Activated CD8-positive, alpha-beta T cell treated with anti-CD3 and anti-CD28 coated beads, Interleukin-2, amount 10 ng/mL, durations not matched to agents 7 days and 5 days (primary cell): ENCODE measurements around the gene NT5C3A. TPM values are rescaled to one million over a fixed set of nuclear protein-coding genes. Genes with fewer than 3 reads are reported as not detected.

Experiments
- ATAC-seq: fragments of 150-1000 bp; cut with Tn5 transposase; one replicate; pipeline ENCODE4 v1.10.0; 2021; ENCODE audit warnings: moderate library complexity
- CTCF ChIA-PET: fragments of 350-600 bp; sonication (Branson Sonifier 250); formaldehyde crosslinking; loops from one replicate; lab custom pipeline; 2021; ENCODE audit warnings: antibody characterized with exemption; lab: Charles Lee
- POLR2A ChIA-PET: fragments of 350-600 bp; sonication (Branson Sonifier 250); formaldehyde crosslinking; loops from one replicate; lab custom pipeline; 2021; ENCODE audit warnings: antibody characterized with exemption; lab: Charles Lee
- DNase-seq: peaks from one replicate; pipeline ENCODE4 v3.0.0-alpha.2; 2020
- H3K27ac Mint-ChIP-seq: one replicate; pipeline ENCODE4 v1.8.0; 2021; ENCODE audit warnings: mild to moderate bottlenecking, mixed read lengths
- H3K27me3 Mint-ChIP-seq: one replicate; pipeline ENCODE4 v1.8.0; 2021; ENCODE audit warnings: low read depth, mixed read lengths
- H3K36me3 Mint-ChIP-seq: one replicate; pipeline ENCODE4 v1.8.0; 2021; ENCODE audit warnings: low read depth, mixed read lengths
- H3K4me1 Mint-ChIP-seq: one replicate; pipeline ENCODE4 v1.8.0; 2021; ENCODE audit warnings: low read depth, mixed read lengths
- H3K4me3 Mint-ChIP-seq: one replicate; pipeline ENCODE4 v1.8.0; 2021; ENCODE audit warnings: mild to moderate bottlenecking, mixed read lengths
- H3K9me3 Mint-ChIP-seq: one replicate; pipeline ENCODE4 v1.8.0; 2022; ENCODE audit warnings: mixed read lengths; ENCODE audit not compliant: insufficient read depth
- total RNA-seq, 2 experiments: library from RNA; stranded (reverse); gene quantifications; one replicate each; pipeline ENCODE4 v1.2.3, GENCODE V29; 2021

The NT5C3A gene
- total RNA-seq, 2 experiments from 2014 or later, result 44.4 to 45.8 TPM

- POLR2A ChIA-PET, result interaction anchor here (3.1 kb wide), 1 partner anchor 8 kb away, joined by 14 read pairs; the partner anchor contains the start of gene NT5C3A
- ATAC-seq, result peak; percentile 73
Measured at GRCh38 chr7:33054261-33054964, 8.2 kb downstream of the NT5C3A start.

GRCh38 chr7:33053721-33054120 lies 8.9 kb downstream of the NT5C3A start:
- H3K27me3 Mint-ChIP-seq, result no peaks in the 10 kb centered on the region
- peaks cover 47% of the 10 kb centered on the region for H3K4me1 Mint-ChIP-seq
- ATAC-seq (no peak), DNase-seq (no peak)
- peak overlapping the region; percentile 62 for H3K27ac Mint-ChIP-seq
- ChIA-PET POLR2A (interaction anchor here (1.5 to 3.1 kb wide), 2 partner anchors 9 to 163 kb away, joined by 5 to 14 read pairs; partner anchors contain the start of gene NT5C3A), CTCF (interaction anchor here (0.6 to 3.9 kb wide), 8 partner anchors 10 to 564 kb away, joined by 3 to 30 read pairs (median 4); partner anchors contain the start of genes LSM5 and RP9)
- H3K9me3 Mint-ChIP-seq, result no peaks in the 10 kb centered on the region
- H3K4me3 Mint-ChIP-seq, result no peak overlapping the region
- H3K36me3 Mint-ChIP-seq, result peaks cover 15% of the 10 kb centered on the region

More at GRCh38 chr7:33054261-33054964, 8.2 kb downstream of the NT5C3A start:
- no peak for DNase-seq
- H3K27me3 Mint-ChIP-seq, result no peaks in the 10 kb centered on the region
- peak overlapping the region; percentile 58 for H3K27ac Mint-ChIP-seq
- H3K36me3 Mint-ChIP-seq, result peaks cover 16% of the 10 kb centered on the region
- no peaks in the 10 kb centered on the region for H3K9me3 Mint-ChIP-seq
- H3K4me3 Mint-ChIP-seq, result no peak overlapping the region
- CTCF ChIA-PET, result interaction anchor here (0.6 to 3.9 kb wide), 6 partner anchors 10 to 259 kb away, joined by 3 to 30 read pairs (median 4); partner anchors contain the start of gene RP9
- H3K4me1 Mint-ChIP-seq, result peaks cover 51% of the 10 kb centered on the region

- Mint-ChIP-seq H3K27me3 (no peaks in the 10 kb centered on the region), H3K4me3 (no peak overlapping the region), H3K36me3 (peaks cover 12% of the 10 kb centered on the region), H3K9me3 (no peaks in the 10 kb centered on the region), H3K27ac (no peak overlapping the region), H3K4me1 (peaks cover 49% of the 10 kb centered on the region)
- ATAC-seq (peak; percentile 51), DNase-seq (peak; percentile 54)
- ChIA-PET CTCF (interaction anchor here (1.6 to 3.9 kb wide), 4 partner anchors 11 to 204 kb away, joined by 5 to 30 read pairs (median 17); partner anchors contain the start of genes NT5C3A and RP9), POLR2A (no interaction called here)
Measured at GRCh38 chr7:33050535-33051318, 11.8 kb downstream of the NT5C3A start.

GRCh38 chr7:33048704-33049103 lies 13.9 kb downstream of the NT5C3A start:
- Mint-ChIP-seq H3K27me3 (no peaks in the 10 kb centered on the region), H3K9me3 (no peaks in the 10 kb centered on the region), H3K27ac (no peak overlapping the region), H3K4me1 (peaks cover 39% of the 10 kb centered on the region), H3K4me3 (no peak overlapping the region), H3K36me3 (peaks cover 5% of the 10 kb centered on the region)
- CTCF ChIA-PET, result interaction anchor here (0.7 to 2.6 kb wide), 8 partner anchors 8 to 248 kb away, joined by 3 to 23 read pairs (median 12); partner anchors contain the start of genes NT5C3A and RP9
- POLR2A ChIA-PET, result interaction anchor here (1.4 kb wide), 1 partner anchor 158 kb away, joined by 3 read pairs; no protein-coding TSS in a partner anchor
- DNase-seq (no peak), ATAC-seq (no peak)

GRCh38 chr7:33048257-33048656 lies 14.3 kb downstream of the NT5C3A start:
- POLR2A ChIA-PET, result no interaction called here
- no peak overlapping the region for H3K27ac Mint-ChIP-seq

GRCh38 chr7:33044986-33045385 lies 17.6 kb downstream of the NT5C3A start:
- no peak for ATAC-seq
- Mint-ChIP-seq H3K4me1 (peaks cover 27% of the 10 kb centered on the region), H3K27me3 (no peaks in the 10 kb centered on the region), H3K27ac (no peak overlapping the region), H3K4me3 (no peak overlapping the region), H3K9me3 (no peaks in the 10 kb centered on the region), H3K36me3 (peaks cover 4% of the 10 kb centered on the region)
- POLR2A ChIA-PET, result no interaction called here
- CTCF ChIA-PET, result no interaction called here
- DNase-seq, result no peak

More at GRCh38 chr7:33048257-33048656, 14.3 kb downstream of the NT5C3A start:
- no peak overlapping the region for H3K4me3 Mint-ChIP-seq
- CTCF ChIA-PET, result interaction anchor here (1.9 to 2.6 kb wide), 6 partner anchors 8 to 248 kb away, joined by 5 to 23 read pairs (median 12); partner anchors contain the start of genes NT5C3A and RP9
- DNase-seq (no peak), ATAC-seq (no peak)
- peaks cover 4% of the 10 kb centered on the region for H3K36me3 Mint-ChIP-seq
- peaks cover 39% of the 10 kb centered on the region for H3K4me1 Mint-ChIP-seq
- no peaks in the 10 kb centered on the region for H3K27me3 Mint-ChIP-seq
- no peaks in the 10 kb centered on the region for H3K9me3 Mint-ChIP-seq

GRCh38 chr7:33044401-33044718 lies 18.2 kb downstream of the NT5C3A start:
- Mint-ChIP-seq H3K4me1 (peaks cover 32% of the 10 kb centered on the region), H3K36me3 (peaks cover 6% of the 10 kb centered on the region), H3K27me3 (no peaks in the 10 kb centered on the region), H3K27ac (no peak overlapping the region), H3K9me3 (no peaks in the 10 kb centered on the region), H3K4me3 (no peak overlapping the region)
- ChIA-PET POLR2A (interaction anchor here (0.8 kb wide), 1 partner anchor 18 kb away, joined by 3 read pairs; the partner anchor contains the start of gene NT5C3A), CTCF (interaction anchor here (1.1 to 1.2 kb wide), 2 partner anchors 9 to 64 kb away, joined by 4 read pairs; no protein-coding TSS in a partner anchor)
- DNase-seq (no peak), ATAC-seq (no peak)

- ATAC-seq (no peak), DNase-seq (no peak)
- no peak overlapping the region for H3K27ac Mint-ChIP-seq
- no peaks in the 10 kb centered on the region for H3K27me3 Mint-ChIP-seq
- H3K9me3 Mint-ChIP-seq, result no peaks in the 10 kb centered on the region
- peaks cover 6% of the 10 kb centered on the region for H3K36me3 Mint-ChIP-seq
- POLR2A ChIA-PET, result interaction anchor here (0.8 kb wide), 1 partner anchor 19 kb away, joined by 3 read pairs; the partner anchor contains the start of gene NT5C3A
- CTCF ChIA-PET, result interaction anchor here (1.1 to 1.6 kb wide), 3 partner anchors 10 to 64 kb away, joined by 3 to 4 read pairs (median 4); no protein-coding TSS in a partner anchor
- peaks cover 33% of the 10 kb centered on the region for H3K4me1 Mint-ChIP-seq
- H3K4me3 Mint-ChIP-seq, result no peak overlapping the region
Measured at GRCh38 chr7:33043501-33044400, 18.8 kb downstream of the NT5C3A start.

GRCh38 chr7:33041631-33042428 lies 20.7 kb downstream of the NT5C3A start:
- DNase-seq (no peak), ATAC-seq (no peak)
- H3K9me3 Mint-ChIP-seq, result no peaks in the 10 kb centered on the region
- H3K36me3 Mint-ChIP-seq, result peaks cover 8% of the 10 kb centered on the region
- no peak overlapping the region for H3K27ac Mint-ChIP-seq
- ChIA-PET CTCF (interaction anchor here (1.6 to 3.2 kb wide), 4 partner anchors 7 to 66 kb away, joined by 3 to 31 read pairs (median 26); partner anchors contain the start of gene RP9), POLR2A (no interaction called here)
- peaks cover 40% of the 10 kb centered on the region for H3K4me1 Mint-ChIP-seq
- H3K27me3 Mint-ChIP-seq, result no peaks in the 10 kb centered on the region
- H3K4me3 Mint-ChIP-seq, result no peak overlapping the region
